ENCODE measurements around the gene ADCY10. TPM values are rescaled to one million over a fixed set of nuclear protein-coding genes. Genes with fewer than 3 reads are reported as not detected.
"Not testable (repeated sequence)": the region's sequence is repeated elsewhere in the genome, so short reads cannot be mapped to it uniquely, and the experiment has no call there.

Gene ADCY10
- total RNA-seq, 1 donor: not detected

DNA sequence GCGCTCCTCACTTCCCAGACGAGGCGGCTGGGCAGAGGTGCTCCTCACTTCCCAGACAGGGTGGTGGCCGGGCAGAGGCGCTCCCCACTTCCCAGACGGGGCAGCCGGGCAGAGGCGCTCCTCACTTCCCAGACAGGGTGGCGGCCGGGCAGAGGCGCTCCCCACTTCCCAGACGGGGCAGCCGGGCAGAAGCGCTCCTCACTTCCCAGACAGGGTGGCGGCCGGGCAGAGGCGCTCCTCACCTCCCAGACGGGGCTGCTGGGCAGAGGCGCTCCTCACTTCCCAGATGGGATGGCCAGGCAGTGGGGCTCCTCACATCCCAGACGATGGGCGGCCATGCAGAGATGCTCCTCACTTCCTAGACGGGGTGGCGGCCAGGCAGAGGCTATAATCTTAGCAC is 107.7 kb downstream of the ADCY10 start:
- not testable (repeated sequence) for H3K4me3 ChIP-seq (ENCODE audit: low read length); H3K9me3 ChIP-seq (ENCODE audit: low read depth, low read length)

GRCh38 chr1:167805041-167805556 is 108.8 kb downstream of the ADCY10 start:
- no peak overlapping the region for H3K4me3 ChIP-seq (ENCODE audit: low read length)

More for the DNA sequence above, 107.7 kb downstream of the ADCY10 start:
- not testable (repeated sequence) for H3K27me3 ChIP-seq (ENCODE audit: insufficient read depth, low read length)
- H3K4me1 ChIP-seq (ENCODE audit: insufficient read depth, low read length): peaks cover 20% of the 10 kb centered on the region

DNA sequence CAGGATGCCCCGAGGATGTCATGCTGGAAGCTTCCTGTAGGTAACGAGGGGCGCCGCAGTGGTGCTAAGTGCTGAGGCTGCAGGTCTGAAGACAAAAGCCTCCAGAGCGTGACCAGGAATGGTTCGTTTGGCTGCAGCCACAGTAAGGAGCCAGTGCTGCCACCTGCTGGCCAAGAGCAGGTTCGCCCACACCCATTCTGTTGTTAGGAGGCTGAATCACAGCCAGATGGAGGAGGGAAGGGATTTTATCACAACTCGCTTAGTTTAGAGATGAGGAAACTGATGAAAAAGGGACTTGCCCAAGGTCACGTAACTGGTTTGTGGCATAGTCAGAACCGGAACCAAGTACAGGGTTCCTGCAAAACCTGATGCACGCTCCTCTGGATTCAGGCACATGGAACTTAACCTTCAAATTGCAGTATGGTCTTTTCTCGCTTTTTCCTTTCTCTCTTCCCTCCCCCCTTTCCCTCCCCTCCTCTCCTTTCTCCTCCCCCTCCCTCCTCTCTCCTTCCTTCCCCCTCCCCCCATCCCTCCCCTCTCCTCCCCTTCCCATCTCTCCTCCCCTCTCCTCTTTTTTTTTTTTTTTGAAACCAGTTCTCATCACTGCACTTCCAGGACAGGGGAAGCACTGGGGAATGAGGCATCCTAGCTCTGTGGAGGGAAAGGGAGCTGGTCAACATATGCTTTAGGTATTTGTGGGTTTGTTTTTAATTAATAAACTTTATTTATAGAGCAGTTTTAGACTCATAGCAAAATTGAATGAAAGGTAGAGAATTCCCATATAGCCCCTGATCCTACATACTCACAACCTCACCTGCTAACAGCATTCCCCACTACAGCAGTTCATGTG is 110.4 kb downstream of the ADCY10 start:
- H3K4me1 ChIP-seq (ENCODE audit: insufficient read depth, low read length): peaks cover 20% of the 10 kb centered on the region
- H3K27me3 ChIP-seq (ENCODE audit: insufficient read depth, low read length): no peaks in the 10 kb centered on the region
- no peak overlapping the region for H3K4me3 ChIP-seq (ENCODE audit: low read length)
- no peaks in the 10 kb centered on the region for H3K9me3 ChIP-seq (ENCODE audit: low read depth, low read length)

More at GRCh38 chr1:167805041-167805556, 108.8 kb downstream of the ADCY10 start:
- H3K9me3 ChIP-seq (ENCODE audit: low read depth, low read length): no peaks in the 10 kb centered on the region
- H3K27me3 ChIP-seq (ENCODE audit: insufficient read depth, low read length): no peaks in the 10 kb centered on the region
- H3K4me1 ChIP-seq (ENCODE audit: insufficient read depth, low read length): peaks cover 20% of the 10 kb centered on the region

DNA sequence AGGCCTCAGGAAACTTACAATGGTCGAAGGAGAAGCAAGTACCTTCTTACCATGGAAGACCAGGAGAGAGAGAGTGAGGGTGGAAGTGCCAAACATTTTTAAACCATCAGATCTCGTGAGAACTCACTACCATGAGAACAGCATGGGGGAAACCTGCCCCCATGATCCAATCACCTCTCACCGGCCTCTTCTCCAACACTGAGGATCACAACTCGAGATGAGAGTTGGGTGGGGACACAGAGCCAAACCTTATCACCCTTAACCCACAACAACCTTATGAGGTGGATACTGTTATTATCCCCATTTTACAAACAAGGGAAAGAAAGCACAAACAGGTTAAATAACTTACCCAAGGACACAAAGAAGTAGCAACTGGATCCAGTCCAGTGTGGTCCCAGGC is 111.7 kb downstream of the ADCY10 start:
- H3K27me3 ChIP-seq (ENCODE audit: insufficient read depth, low read length): no peaks in the 10 kb centered on the region
- H3K9me3 ChIP-seq (ENCODE audit: low read depth, low read length): no peaks in the 10 kb centered on the region
- no peak overlapping the region for H3K4me3 ChIP-seq (ENCODE audit: low read length)
- H3K4me1 ChIP-seq (ENCODE audit: insufficient read depth, low read length): peaks cover 20% of the 10 kb centered on the region

DNA sequence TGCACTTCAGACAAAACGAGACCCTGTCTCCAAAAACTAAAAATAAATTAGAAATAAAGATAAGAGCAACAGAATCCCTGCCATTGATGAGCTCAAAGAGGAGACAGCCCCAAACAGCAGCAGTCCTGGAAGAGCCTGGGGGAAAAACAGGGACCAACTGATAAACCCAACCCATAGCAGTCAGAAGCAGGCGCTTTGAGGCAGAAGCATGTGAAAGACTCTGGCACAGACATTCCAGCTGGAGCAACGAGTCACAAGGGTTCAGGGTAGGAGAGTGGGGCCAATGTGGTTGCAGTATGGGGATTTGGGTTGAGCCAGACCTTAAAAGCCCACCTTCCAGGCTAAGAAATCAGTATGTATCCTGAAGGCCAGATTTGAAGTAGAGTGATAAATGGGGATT is 113.7 kb downstream of the ADCY10 start:
- H3K9me3 ChIP-seq (ENCODE audit: low read depth, low read length): no peaks in the 10 kb centered on the region
- peaks cover 20% of the 10 kb centered on the region for H3K4me1 ChIP-seq (ENCODE audit: insufficient read depth, low read length)
- H3K4me3 ChIP-seq (ENCODE audit: low read length): no peak overlapping the region
- H3K27me3 ChIP-seq (ENCODE audit: insufficient read depth, low read length): no peaks in the 10 kb centered on the region

GRCh38 chr1:167799747-167800146 is 114.2 kb downstream of the ADCY10 start:
- no peaks in the 10 kb centered on the region for H3K27me3 ChIP-seq (ENCODE audit: insufficient read depth, low read length)
- H3K4me1 ChIP-seq (ENCODE audit: insufficient read depth, low read length): peaks cover 16% of the 10 kb centered on the region
- H3K4me3 ChIP-seq (ENCODE audit: low read length): no peak overlapping the region
- no peaks in the 10 kb centered on the region for H3K9me3 ChIP-seq (ENCODE audit: low read depth, low read length)

GRCh38 chr1:167798952-167799351 is 115.0 kb downstream of the ADCY10 start:
- Histone ChIP-seq H3K9me3 (ENCODE audit: low read depth, low read length) (no peaks in the 10 kb centered on the region), H3K4me3 (ENCODE audit: low read length) (no peak overlapping the region), H3K4me1 (ENCODE audit: insufficient read depth, low read length) (peaks cover 8% of the 10 kb centered on the region), H3K27me3 (ENCODE audit: insufficient read depth, low read length) (no peaks in the 10 kb centered on the region)

DNA sequence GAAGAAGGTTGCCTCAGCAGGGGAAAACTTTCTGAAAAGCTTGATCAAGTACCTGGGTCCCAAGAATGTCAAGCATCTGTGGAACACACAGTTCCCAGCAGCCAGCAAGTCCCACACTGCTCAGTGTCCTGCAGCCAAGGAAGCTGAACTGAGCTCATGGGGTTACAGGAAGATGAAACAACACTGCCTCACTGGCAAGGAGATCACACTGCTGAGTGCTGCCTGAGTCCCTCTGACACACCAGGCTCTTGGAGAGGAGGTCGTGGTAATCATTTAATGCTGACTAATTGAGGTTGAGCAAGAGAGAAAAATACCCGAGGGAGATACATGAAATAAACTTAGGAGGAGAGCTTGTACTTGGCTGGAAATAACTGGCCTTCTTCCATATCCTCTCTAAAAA is 116.9 kb downstream of the ADCY10 start:
- H3K4me1 ChIP-seq (ENCODE audit: insufficient read depth, low read length): peaks cover 3% of the 10 kb centered on the region

GRCh38 chr1:167795810-167796740 is 117.9 kb downstream of the ADCY10 start:
- H3K27me3 ChIP-seq (ENCODE audit: insufficient read depth, low read length): no peaks in the 10 kb centered on the region
- peaks cover 11% of the 10 kb centered on the region for H3K4me1 ChIP-seq (ENCODE audit: insufficient read depth, low read length)
- no peak overlapping the region for H3K4me3 ChIP-seq (ENCODE audit: low read length)
- no peaks in the 10 kb centered on the region for H3K9me3 ChIP-seq (ENCODE audit: low read depth, low read length)

More for the DNA sequence above, 116.9 kb downstream of the ADCY10 start:
- Histone ChIP-seq H3K27me3 (ENCODE audit: insufficient read depth, low read length) (no peaks in the 10 kb centered on the region), H3K4me3 (ENCODE audit: low read length) (no peak overlapping the region), H3K9me3 (ENCODE audit: low read depth, low read length) (no peaks in the 10 kb centered on the region)

- H3K4me1 ChIP-seq (ENCODE audit: insufficient read depth, low read length): peaks cover 12% of the 10 kb centered on the region
- no peaks in the 10 kb centered on the region for H3K9me3 ChIP-seq (ENCODE audit: low read depth, low read length)
- no peaks in the 10 kb centered on the region for H3K27me3 ChIP-seq (ENCODE audit: insufficient read depth, low read length)
- H3K4me3 ChIP-seq (ENCODE audit: low read length): no peak overlapping the region
Measured at GRCh38 chr1:167794043-167794442, 119.9 kb downstream of the ADCY10 start.

GRCh38 chr1:167792188-167792565 is 121.8 kb downstream of the ADCY10 start:
- Histone ChIP-seq H3K27me3 (ENCODE audit: insufficient read depth, low read length) (no peaks in the 10 kb centered on the region), H3K4me3 (ENCODE audit: low read length) (no peak overlapping the region), H3K9me3 (ENCODE audit: low read depth, low read length) (no peaks in the 10 kb centered on the region)

GRCh38 chr1:167791281-167792187 is 122.4 kb downstream of the ADCY10 start:
- Histone ChIP-seq H3K4me3 (ENCODE audit: low read length) (no peak overlapping the region), H3K27me3 (ENCODE audit: insufficient read depth, low read length) (no peaks in the 10 kb centered on the region), H3K9me3 (ENCODE audit: low read depth, low read length) (no peaks in the 10 kb centered on the region), H3K4me1 (ENCODE audit: insufficient read depth, low read length) (peaks cover 12% of the 10 kb centered on the region)

More at GRCh38 chr1:167792188-167792565, 121.8 kb downstream of the ADCY10 start:
- H3K4me1 ChIP-seq (ENCODE audit: insufficient read depth, low read length): peaks cover 12% of the 10 kb centered on the region

DNA sequence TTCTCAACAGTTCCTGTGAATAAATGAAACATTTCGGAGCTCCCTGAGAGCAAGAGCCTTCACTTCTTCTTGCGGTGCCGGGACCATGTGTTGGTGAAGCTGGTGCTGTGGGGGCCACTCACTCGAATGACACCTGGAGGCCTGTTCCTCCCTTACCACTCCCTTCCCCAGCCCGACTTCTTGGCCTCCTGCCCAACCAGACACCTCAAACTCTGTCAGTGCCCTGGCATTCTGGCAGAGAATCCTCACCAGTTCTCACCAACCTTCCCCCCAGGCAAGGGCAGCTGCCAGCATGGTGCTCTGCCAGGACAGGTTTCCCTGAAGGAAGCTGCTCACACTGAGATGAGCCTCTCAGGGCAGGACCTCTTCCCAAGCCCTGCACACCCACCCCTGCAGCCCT is 123.8 kb downstream of the ADCY10 start:
- Histone ChIP-seq H3K4me1 (ENCODE audit: insufficient read depth, low read length) (peaks cover 12% of the 10 kb centered on the region), H3K27me3 (ENCODE audit: insufficient read depth, low read length) (no peaks in the 10 kb centered on the region), H3K4me3 (ENCODE audit: low read length) (no peak overlapping the region), H3K9me3 (ENCODE audit: low read depth, low read length) (no peaks in the 10 kb centered on the region)

DNA sequence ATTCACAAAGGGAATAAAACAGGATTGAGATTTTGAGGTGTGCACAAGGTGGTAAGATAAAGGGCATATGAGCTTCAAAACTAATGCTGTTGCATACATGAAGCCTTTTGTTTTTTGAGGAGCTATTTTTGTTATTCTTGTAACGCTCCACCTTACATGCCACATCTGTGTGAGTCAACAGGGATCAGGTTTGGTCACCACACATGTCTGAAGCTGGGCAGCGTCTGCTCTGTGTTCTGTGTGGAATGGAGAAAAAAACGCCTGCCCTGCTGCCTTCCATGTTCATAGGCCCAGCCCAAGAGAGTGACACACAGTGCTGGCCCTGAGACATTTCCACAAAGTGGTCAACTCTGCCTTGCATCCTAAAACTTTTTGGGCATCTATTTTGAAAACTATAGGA is 124.4 kb downstream of the ADCY10 start:
- Histone ChIP-seq H3K4me3 (ENCODE audit: low read length) (no peak overlapping the region), H3K4me1 (ENCODE audit: insufficient read depth, low read length) (peaks cover 12% of the 10 kb centered on the region), H3K9me3 (ENCODE audit: low read depth, low read length) (no peaks in the 10 kb centered on the region), H3K27me3 (ENCODE audit: insufficient read depth, low read length) (no peaks in the 10 kb centered on the region)

All from mononuclear cell (primary cell).